Measurements from ENCODE around the gene PPARD. TPM values are rescaled to one million over a fixed set of nuclear protein-coding genes. Genes with fewer than 3 reads are reported as not detected.

PPARD gene
- polyA plus RNA-seq, 3 donors = 1.2 to 22.0 (median 2.4) TPM

GRCh38 chr6:35428421-35429149, 86.2 kb downstream of the PPARD start:
- Mint-ChIP-seq H3K4me3 (no peak overlapping the region), H3K27me3 (ENCODE audit: low read depth in 3 of 3) (peaks cover 0 to 5% (median 2%) of the 10 kb centered on the region in 3 donors), H3K27ac (peak overlapping the region in 1 of 7 donors; percentile 24), H3K9me3 (peaks cover 21 to 37% (median 31%) of the 10 kb centered on the region in 7 donors), H3K36me3 (peaks cover 27 to 42% of the 10 kb centered on the region in 2 donors), H3K4me1 (peaks cover 22% of the 10 kb centered on the region)
- no peak for DNase-seq
- no peak for TF ChIP-seq CTCF (IDR thresholded peaks at IDR 0.05)
- Histone ChIP-seq H3K79me2 (ENCODE audit: insufficient read depth, low read length) (no peaks in the 10 kb centered on the region), H3K4me3 (replicated peaks in 1 of 3; ENCODE audit: low read depth in 2 of 3, low read length in 3 of 3) (no peak overlapping the region), H3K4me2 (replicated peaks; ENCODE audit: extremely low read depth, low read length, poor library complexity, severe bottlenecking) (no peak overlapping the region), H3K27me3 (ENCODE audit: control insufficient read depth in 2 of 2, insufficient read depth in 2 of 2, low read length in 2 of 2) (no peaks in the 10 kb centered on the region), H3K4me1 (ENCODE audit: control insufficient read depth in 1 of 2, insufficient read depth in 2 of 2, low read length in 2 of 2) (peaks cover 23% of the 10 kb centered on the region in 2 donors), H3K9me3 (replicated peaks in 1 of 2; ENCODE audit: control insufficient read depth in 1 of 2, insufficient read depth in 1 of 2, low read length in 2 of 2) (peaks cover 27 to 34% of the 10 kb centered on the region in 2 donors), H3K9ac (ENCODE audit: insufficient read depth, low read length, poor library complexity, severe bottlenecking) (no peak overlapping the region), H2AFZ (ENCODE audit: insufficient read depth, low read depth, low read length, poor library complexity, severe bottlenecking) (no peak overlapping the region), H4K20me1 (ENCODE audit: insufficient read depth, low read length) (peaks cover 6% of the 10 kb centered on the region), H3K27ac (ENCODE audit: low read depth in 1 of 2, low read length in 2 of 2) (no peak overlapping the region), H3K36me3 (replicated peaks in 1 of 2; ENCODE audit: control insufficient read depth in 1 of 2, insufficient read depth in 2 of 2, low read length in 2 of 2) (peaks cover 10 to 20% of the 10 kb centered on the region in 2 donors)
- WGBS (ENCODE audit: insufficient coverage) = 96% methylated on average over 5 of the region's 10 CpGs
- intact Hi-C loops (cut with micrococcal nuclease) = no loop called here

GRCh38 chr6:35429463-35429862, 87.1 kb downstream of the PPARD start:
- Histone ChIP-seq H3K4me2 (replicated peaks; ENCODE audit: extremely low read depth, low read length, poor library complexity, severe bottlenecking) (no peak overlapping the region), H3K9ac (ENCODE audit: insufficient read depth, low read length, poor library complexity, severe bottlenecking) (no peak overlapping the region), H3K9me3 (replicated peaks in 1 of 2; ENCODE audit: control insufficient read depth in 1 of 2, insufficient read depth in 1 of 2, low read length in 2 of 2) (peaks cover 27 to 34% of the 10 kb centered on the region in 2 donors), H3K79me2 (ENCODE audit: insufficient read depth, low read length) (no peaks in the 10 kb centered on the region), H3K4me3 (replicated peaks in 1 of 3; ENCODE audit: low read depth in 2 of 3, low read length in 3 of 3) (no peak overlapping the region), H3K36me3 (replicated peaks in 1 of 2; ENCODE audit: control insufficient read depth in 1 of 2, insufficient read depth in 2 of 2, low read length in 2 of 2) (peaks cover 3 to 12% of the 10 kb centered on the region in 2 donors), H2AFZ (ENCODE audit: insufficient read depth, low read depth, low read length, poor library complexity, severe bottlenecking) (no peak overlapping the region), H3K27ac (ENCODE audit: low read depth in 1 of 2, low read length in 2 of 2) (no peak overlapping the region), H3K4me1 (ENCODE audit: control insufficient read depth in 1 of 2, insufficient read depth in 2 of 2, low read length in 2 of 2) (peaks cover 23% of the 10 kb centered on the region in 2 donors), H3K27me3 (ENCODE audit: control insufficient read depth in 2 of 2, insufficient read depth in 2 of 2, low read length in 2 of 2) (no peaks in the 10 kb centered on the region), H4K20me1 (ENCODE audit: insufficient read depth, low read length) (peaks cover 6% of the 10 kb centered on the region)
- Mint-ChIP-seq H3K27me3 (ENCODE audit: low read depth in 3 of 3) (peaks cover 0 to 5% (median 2%) of the 10 kb centered on the region in 3 donors), H3K9me3 (peaks cover 21 to 37% (median 31%) of the 10 kb centered on the region in 7 donors), H3K4me3 (no peak overlapping the region), H3K4me1 (peaks cover 22% of the 10 kb centered on the region), H3K36me3 (peaks cover 18 to 33% of the 10 kb centered on the region in 2 donors), H3K27ac (no peak overlapping the region)
- TF ChIP-seq CTCF (IDR thresholded peaks at IDR 0.05) = no peak
- intact Hi-C loops (cut with micrococcal nuclease) = no loop called here
- DNase-seq = no peak
- no CpG with 5 or more reads among the region's 2 CpGs for WGBS (ENCODE audit: insufficient coverage)
